Measurements from ENCODE around the gene MT2A. TPM values are rescaled to one million over a fixed set of nuclear protein-coding genes. Genes with fewer than 3 reads are reported as not detected.
"Not testable (repeated sequence)": the region's sequence is repeated elsewhere in the genome, so short reads cannot be mapped to it uniquely, and the experiment has no call there.

The MT2A gene
- total RNA-seq, 4 donors from 2014 or later = 42.8 to 285 (median 54.6) TPM

GRCh38 chr16:56617212-56618085 lies 9.1 kb downstream of the MT2A start:
- 4 to 9% methylated on average over 22 to 34 of the region's 41 CpGs for WGBS, 2 donors
- Histone ChIP-seq H3K27ac (peak overlapping the region; percentile 46 to 60 (median 50)), H3K4me1 (peaks cover 11 to 20% of the 10 kb centered on the region in 2 donors), H3K27me3 (no peaks in the 10 kb centered on the region), H3K4me3 (replicated peaks in 1 of 3) (peak overlapping the region in 2 of 3 donors; percentile 5 to 16), H3K9me3 (no peaks in the 10 kb centered on the region), H3K36me3 (no peaks in the 10 kb centered on the region)
- intact Hi-C loops (cut with DNase I) = no loop called here
- peak in 1 of 2 donors; percentile 83 for TF ChIP-seq POLR2A (IDR thresholded peaks at IDR 0.05)
- TF ChIP-seq CTCF (IDR thresholded peaks at IDR 0.05) = peak in 1 of 6 experiments; percentile 19
- peak; percentile 84 to 88 for DNase-seq

DNA sequence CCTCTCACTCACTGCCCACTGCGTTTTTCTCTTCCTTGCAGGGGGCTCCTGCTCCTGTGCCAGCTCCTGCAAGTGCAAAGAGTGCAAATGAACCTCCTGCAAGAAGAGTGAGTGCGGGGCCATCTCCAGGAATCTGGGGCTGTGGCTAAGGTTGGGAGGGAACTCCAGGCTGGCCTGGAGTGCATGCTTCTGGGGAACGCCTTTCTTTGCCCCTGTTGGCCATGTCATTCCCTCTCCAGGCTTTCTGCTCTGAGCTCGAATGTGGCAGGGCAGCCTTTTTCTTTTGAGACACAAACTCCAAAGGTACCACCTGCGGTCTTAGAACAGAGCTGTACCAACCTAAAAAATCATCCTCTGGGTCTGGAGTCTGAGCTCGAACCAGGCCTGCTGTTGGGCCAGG lies 9.8 kb downstream of the MT2A start:
- Histone ChIP-seq H3K27me3 (no peaks in the 10 kb centered on the region), H3K27ac (no peak overlapping the region), H3K4me3 (replicated peaks in 1 of 3) (no peak overlapping the region), H3K9me3 (no peaks in the 10 kb centered on the region), H3K4me1 (peaks cover 11 to 20% of the 10 kb centered on the region in 2 donors), H3K36me3 (no peaks in the 10 kb centered on the region)
- no peak for DNase-seq
- 63 to 74% methylated on average over 1 to 6 of the region's 6 CpGs for WGBS, 2 donors
- intact Hi-C loops (cut with DNase I) = no loop called here
- TF ChIP-seq POLR2A (IDR thresholded peaks at IDR 0.05) = no peak
- TF ChIP-seq CTCF (IDR thresholded peaks at IDR 0.05) = no peak

DNA sequence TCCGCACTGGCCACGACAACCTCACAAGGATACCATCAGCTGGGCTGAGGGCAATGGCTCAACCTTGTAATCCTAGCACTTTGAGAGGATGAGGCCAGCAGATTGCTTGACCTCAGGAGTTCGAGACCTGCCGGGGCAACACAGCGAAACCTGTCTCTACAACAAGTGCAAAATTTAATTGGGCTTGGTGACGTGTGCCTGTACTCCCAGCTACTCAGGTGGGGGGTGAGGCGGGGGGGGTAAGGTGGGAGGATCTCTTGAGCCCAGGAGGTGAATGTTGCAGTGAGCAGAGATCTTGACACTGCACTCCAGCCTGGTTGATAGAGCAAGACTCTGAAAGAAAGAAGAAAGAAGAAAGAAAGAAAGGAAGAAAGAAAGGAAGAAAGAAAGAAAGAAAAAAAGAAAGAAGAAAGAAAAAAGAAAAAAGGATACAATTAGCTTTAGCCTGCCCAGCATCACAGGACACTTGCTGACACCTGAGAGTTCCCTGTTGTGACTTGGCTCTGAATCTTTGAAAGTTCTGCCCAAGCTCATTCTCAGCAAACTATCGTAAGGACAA lies 12.0 kb downstream of the MT2A start:
- TF ChIP-seq POLR2A (IDR thresholded peaks at IDR 0.05) (no peak), CTCF (IDR thresholded peaks at IDR 0.05) (no peak)
- intact Hi-C loops (cut with DNase I) = no loop called here
- Histone ChIP-seq H3K36me3 (no peaks in the 10 kb centered on the region), H3K4me1 (peaks cover 11 to 20% of the 10 kb centered on the region in 2 donors), H3K27ac (no peak overlapping the region), H3K9me3 (no peaks in the 10 kb centered on the region), H3K27me3 (no peaks in the 10 kb centered on the region), H3K4me3 (replicated peaks in 1 of 3) (no peak overlapping the region)
- WGBS, 2 donors = 82 to 88% methylated on average over 7 to 8 of the region's 8 CpGs
- DNase-seq = no peak

- H3K36me3 ChIP-seq; H3K27ac ChIP-seq; H3K9me3 ChIP-seq; intact Hi-C loops (cut with DNase I); DNase-seq; H3K4me3 ChIP-seq (replicated peaks in 1 of 3); H3K27me3 ChIP-seq: not testable (repeated sequence)
- WGBS, 2 donors = 76 to 77% methylated on average over 3 to 4 of the region's 4 CpGs
- H3K4me1 ChIP-seq = peaks cover 11 to 16% of the 10 kb centered on the region in 2 donors
Measured at GRCh38 chr16:56621665-56622445, 13.5 kb downstream of the MT2A start.

- intact Hi-C loops (cut with DNase I); H3K4me1 ChIP-seq; H3K27ac ChIP-seq; H3K9me3 ChIP-seq; H3K36me3 ChIP-seq; H3K27me3 ChIP-seq; DNase-seq; H3K4me3 ChIP-seq (replicated peaks in 1 of 3): not testable (repeated sequence)
- 96% methylated on average over 5 of the region's 5 CpGs for WGBS, 2 donors
Measured at GRCh38 chr16:56623184-56623583, 14.8 kb downstream of the MT2A start.
